Astrocyte of the hippocampus (primary cell): Measurements from ENCODE around the gene SERPINE1.
A peak's percentile ranks its signal among the peaks of the same experiment; 100 is the strongest.
"Not testable (repeated sequence)": the region's sequence is repeated elsewhere in the genome, so short reads cannot be mapped to it uniquely, and the experiment has no call there.

Experiments
- DNase-seq: peaks from one replicate; pipeline ENCODE4 v3.0.0; 2011; ENCODE audit warnings: low read depth, low spot score

The SERPINE1 gene

DNA sequence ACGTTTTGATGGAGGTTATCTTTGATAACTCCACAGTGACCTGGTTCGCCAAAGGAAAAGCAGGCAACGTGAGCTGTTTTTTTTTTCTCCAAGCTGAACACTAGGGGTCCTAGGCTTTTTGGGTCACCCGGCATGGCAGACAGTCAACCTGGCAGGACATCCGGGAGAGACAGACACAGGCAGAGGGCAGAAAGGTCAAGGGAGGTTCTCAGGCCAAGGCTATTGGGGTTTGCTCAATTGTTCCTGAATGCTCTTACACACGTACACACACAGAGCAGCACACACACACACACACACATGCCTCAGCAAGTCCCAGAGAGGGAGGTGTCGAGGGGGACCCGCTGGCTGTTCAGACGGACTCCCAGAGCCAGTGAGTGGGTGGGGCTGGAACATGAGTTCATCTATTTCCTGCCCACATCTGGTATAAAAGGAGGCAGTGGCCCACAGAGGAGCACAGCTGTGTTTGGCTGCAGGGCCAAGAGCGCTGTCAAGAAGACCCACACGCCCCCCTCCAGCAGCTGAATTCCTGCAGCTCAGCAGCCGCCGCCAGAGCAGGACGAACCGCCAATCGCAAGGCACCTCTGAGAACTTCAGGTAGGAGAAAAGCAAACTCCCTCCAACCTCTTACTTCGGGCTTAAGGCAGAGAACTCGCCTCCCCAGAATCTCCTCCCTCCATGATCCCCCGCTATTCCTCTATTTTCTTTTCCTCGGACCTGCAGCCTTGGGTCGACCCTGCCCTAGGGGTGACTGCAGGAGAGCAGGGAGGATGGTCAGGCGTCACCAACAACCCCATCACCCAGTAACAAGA is at the start of gene SERPINE1:
SERPINE1 (plus strand) TSS at position 454 of the 809 bp plus-strand sequence. CDS start 1,290 bp downstream, outside the sequence.
- peak; percentile 98 for DNase-seq

DNA sequence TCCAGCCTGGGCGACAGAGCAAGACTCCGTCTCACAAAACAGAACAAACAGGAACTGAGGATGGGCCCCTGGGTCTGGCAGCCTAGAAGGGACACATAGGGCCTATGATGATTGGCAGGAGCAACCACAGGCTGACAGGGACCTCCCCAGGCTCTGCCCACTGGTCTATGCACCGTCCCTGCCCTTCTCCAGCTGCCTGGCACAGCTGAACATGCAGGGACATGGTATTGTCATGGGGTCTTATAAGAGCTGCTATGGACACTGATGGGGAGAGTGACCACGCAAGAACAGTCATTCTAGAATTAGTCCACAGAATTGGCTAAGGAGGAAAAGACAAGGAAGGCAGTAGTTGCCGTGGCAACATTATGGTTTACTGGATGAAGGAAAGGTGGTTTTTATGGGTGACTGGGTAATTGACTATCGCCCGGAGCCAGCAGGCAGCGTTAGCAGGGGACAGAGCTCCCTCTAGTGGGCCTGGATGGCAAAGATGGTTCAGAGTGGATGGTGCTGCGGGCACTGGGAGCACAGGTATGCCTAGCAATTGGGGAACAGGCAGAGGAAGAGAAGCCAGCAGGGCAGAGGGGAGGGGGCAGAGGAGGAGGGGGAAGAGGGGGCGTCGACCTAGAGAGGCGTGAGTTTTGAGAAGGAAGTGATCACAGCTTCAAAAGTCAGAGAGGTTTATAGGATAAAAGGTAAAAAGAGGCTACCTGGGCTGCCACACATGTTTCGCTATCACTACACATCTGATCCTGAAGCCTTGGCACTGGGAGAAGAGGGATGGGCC is 49.4 kb upstream of the SERPINE1 start:
- peak; percentile 92 for DNase-seq

DNA sequence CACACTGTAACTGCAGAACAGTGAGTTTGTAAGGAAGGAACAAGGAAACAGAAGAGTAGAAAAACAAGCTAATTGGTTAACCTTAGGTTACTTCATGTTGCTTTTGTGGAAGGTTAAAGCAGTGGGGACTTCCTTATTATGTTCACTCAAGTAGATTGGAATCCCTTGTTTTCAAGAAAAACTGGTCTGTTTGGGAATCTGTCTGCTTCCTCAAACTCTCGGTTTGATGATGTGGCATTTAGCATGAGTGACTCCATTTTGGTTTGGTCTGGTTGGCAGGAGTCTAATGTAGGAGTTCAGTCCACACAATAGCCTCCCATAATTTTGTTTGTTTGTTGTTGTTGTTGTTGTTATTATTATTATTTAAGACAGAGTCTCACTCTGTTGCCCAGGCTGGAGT is 45.5 kb upstream of the SERPINE1 start:
- DNase-seq: no peak

GRCh38 chr7:101084865-101085161 is 42.1 kb upstream of the SERPINE1 start:
- DNase-seq: no peak

- DNase-seq: peak; percentile 90
These were observed 41.5 kb upstream of the SERPINE1 start, which contains the start of gene TRIM56 for GRCh38 chr7:101085162-101085964. TRIM56 (plus strand) TSS chr7:101085481; CDS start chr7:101087313, 1,832 bp downstream.

DNA sequence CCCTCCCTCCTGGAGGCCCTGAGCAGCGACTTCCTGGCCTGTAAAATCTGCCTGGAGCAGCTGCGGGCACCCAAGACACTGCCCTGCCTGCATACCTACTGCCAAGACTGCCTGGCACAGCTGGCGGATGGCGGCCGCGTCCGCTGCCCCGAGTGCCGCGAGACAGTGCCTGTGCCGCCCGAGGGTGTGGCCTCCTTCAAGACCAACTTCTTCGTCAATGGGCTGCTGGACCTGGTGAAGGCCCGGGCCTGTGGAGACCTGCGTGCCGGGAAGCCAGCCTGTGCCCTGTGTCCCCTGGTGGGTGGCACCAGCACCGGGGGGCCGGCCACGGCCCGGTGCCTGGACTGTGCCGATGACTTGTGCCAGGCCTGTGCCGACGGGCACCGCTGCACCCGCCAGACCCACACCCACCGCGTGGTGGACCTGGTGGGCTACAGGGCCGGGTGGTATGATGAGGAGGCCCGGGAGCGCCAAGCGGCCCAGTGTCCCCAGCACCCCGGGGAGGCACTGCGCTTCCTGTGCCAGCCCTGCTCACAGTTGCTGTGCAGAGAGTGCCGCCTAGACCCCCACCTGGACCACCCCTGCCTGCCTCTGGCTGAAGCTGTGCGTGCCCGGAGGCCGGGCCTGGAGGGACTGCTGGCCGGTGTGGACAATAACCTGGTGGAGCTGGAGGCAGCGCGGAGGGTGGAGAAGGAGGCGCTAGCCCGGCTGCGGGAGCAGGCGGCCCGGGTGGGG is 39.4 kb upstream of the SERPINE1 start:
- DNase-seq: no peak

DNA sequence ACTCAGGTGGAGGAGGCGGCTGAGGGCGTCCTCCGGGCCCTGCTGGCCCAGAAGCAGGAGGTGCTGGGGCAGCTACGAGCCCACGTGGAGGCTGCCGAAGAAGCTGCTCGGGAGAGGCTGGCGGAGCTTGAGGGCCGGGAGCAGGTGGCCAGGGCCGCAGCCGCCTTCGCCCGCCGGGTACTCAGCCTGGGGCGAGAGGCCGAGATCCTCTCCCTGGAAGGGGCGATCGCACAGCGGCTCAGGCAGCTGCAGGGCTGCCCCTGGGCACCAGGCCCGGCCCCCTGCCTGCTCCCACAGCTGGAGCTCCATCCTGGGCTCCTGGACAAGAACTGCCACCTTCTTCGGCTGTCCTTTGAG is 38.9 kb upstream of the SERPINE1 start:
- DNase-seq: no peak

DNA sequence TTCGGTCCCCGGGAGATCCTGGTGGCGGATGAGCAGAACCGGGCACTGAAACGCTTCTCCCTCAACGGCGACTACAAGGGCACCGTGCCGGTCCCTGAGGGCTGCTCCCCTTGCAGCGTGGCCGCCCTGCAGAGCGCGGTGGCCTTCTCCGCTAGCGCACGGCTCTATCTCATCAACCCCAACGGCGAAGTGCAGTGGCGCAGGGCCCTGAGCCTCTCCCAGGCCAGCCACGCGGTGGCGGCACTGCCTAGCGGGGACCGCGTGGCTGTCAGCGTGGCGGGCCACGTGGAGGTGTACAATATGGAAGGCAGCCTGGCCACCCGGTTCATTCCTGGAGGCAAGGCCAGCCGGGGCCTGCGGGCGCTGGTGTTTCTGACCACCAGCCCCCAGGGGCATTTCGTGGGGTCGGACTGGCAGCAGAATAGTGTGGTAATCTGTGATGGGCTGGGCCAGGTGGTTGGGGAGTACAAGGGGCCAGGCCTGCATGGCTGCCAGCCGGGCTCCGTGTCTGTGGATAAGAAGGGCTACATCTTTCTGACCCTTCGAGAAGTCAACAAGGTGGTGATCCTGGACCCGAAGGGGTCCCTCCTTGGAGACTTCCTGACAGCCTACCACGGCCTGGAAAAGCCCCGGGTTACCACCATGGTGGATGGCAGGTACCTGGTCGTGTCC is 37.9 kb upstream of the SERPINE1 start:
- no peak for DNase-seq

DNA sequence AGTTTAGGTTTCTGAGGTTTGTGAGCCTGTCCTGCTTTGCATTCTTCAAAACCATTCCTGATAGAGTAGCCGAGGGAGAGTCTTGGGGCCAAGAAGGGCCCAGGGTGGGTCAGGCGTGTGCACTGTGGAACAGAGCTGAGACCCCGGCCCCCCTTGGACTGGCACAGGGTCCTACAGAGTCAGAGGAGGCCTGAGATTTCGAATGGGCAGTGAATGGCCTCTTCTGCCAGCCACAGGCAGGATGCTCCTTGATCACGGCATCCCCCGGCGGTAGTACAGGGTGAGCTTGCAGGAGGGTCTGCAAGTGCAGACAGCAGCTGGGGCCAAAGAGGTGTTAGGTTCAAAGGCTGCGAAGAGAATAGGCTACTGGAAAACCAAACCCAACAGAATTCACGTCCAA is 37.0 kb upstream of the SERPINE1 start:
- DNase-seq: no peak

GRCh38 chr7:101092266-101092905 is 34.5 kb upstream of the SERPINE1 start:
- not testable (repeated sequence) for DNase-seq

DNA sequence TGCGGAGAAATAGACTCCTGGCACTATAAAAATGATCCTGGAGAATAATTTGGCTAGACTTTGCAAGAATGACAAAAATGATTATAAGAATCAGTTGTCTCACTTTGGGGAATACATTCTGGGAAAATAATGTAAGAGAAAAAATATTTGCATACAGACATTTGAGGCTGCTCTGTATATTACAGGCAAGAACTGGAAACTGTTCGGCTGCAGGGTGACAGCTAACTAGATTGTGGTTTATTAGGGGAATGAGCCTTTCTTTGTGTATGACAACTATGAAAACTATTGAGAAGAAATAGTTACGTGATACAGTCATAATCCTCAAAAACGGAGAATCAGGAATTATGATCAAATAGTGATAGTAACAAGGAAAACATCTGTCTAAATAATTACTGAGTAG is 33.0 kb upstream of the SERPINE1 start:
- peak; percentile 72 for DNase-seq

- DNase-seq: no peak
These were observed 32.5 kb upstream of the SERPINE1 start for GRCh38 chr7:101094376-101094775.

DNA sequence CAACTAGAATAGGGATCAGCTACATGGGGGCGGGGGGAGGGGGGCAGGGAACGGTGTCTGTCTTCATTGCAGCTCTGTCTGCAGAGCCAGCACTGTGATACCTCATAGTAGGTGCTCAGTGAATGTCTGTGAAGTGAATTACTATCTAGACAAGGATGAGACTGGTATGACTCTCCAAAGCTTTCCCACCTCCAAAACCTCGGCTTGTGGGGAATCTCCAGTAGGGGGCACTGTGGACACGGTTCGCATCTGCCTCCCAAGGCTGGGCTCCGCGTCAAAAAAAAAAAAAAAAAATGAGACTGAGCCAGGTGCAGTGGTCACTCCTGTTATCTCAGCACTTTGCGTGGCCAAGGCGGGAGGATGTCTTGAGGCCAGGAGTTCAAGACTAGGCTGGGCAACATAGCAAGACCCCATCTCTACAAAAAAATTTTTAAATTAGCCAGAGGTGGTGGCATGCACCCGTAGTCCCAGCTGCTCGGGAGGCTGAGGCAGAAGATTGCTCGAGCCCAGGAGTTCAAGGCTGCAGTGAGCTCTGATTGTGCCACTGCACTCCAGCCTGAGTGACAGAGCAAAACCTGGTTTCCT is 32.0 kb upstream of the SERPINE1 start:
- peak; percentile 75 for DNase-seq

GRCh38 chr7:101096331-101096956 is 30.5 kb upstream of the SERPINE1 start:
- DNase-seq: no peak

DNA sequence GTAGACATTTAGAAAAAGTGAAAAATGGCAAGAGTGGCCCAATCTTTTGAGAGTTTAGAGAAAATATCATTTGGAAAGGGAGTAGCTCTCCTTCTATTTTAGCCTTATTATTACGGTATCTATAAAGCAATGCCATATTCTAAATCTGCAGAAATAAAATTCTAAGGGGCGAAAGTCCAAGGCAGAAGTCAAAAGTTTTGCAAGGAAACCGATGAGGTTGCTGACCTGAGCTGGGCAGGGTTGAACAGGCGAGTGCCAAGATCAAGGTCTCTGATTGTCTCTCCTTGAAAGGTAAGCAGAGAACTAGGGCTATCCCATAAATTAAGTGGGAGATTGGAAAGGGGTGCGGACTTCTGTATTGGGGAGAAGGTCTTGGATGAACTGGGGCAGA is 30.0 kb upstream of the SERPINE1 start:
- DNase-seq: no peak

DNA sequence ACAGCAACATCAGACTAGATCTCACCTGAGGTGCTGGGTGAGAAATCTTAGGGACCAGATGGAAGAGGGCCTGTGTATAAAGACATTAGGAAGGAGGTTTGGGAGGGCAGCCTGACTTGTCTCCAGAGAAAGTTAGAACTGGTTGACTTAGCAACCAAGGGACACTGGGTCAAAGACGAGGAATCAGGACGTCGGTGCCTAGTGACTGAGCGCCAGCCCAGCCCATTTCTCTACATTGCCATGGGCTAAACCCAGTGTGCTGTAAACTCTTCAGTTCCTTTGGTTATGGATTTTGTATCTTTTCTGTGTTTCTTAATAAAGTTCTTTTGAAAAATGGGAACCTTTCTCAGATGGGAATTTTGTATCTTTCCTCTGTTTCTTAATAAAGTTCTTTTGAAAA is 29.3 kb upstream of the SERPINE1 start:
- no peak for DNase-seq

DNA sequence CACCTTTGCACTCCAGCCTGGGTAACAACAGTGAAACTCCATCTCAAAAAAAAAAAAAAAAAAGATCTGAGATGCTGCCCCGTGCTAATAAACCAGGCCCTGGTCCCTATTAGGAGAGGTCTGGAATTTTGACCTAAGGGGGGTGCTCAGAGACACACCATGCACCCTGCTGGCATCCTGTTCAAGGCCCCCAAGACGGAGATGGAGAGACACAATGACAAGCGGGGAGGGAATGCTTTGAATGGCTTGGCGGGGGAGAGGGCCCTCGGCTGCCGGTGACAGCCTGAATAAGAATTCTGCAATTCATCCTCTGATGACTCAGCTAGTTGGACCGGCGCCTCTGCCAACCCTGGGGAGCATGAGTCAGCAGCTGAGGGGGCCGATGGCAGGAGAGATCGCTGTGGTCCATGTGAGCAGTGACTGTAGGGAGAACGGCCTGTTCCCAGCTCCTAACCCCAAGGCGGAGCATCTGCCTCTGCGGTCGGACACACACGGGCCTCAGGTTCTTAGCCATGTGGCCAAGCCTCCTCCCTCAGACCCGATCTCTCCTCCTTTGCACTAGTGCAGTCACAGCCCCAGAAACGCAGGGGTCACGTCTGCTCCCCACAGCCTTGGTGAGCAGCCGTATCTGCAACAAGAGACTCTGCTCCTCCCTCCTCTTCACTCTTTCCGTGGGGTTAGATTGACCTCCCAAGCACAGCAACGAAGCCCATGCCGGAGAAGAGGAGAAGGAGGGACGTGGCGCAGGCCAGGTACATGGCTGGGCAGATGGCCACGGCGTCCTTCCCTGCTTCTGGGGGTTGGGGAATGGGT is 26.7 kb upstream of the SERPINE1 start:
- DNase-seq: peak; percentile 99
